ENCODE results near the gene ASTE1.

DNA sequence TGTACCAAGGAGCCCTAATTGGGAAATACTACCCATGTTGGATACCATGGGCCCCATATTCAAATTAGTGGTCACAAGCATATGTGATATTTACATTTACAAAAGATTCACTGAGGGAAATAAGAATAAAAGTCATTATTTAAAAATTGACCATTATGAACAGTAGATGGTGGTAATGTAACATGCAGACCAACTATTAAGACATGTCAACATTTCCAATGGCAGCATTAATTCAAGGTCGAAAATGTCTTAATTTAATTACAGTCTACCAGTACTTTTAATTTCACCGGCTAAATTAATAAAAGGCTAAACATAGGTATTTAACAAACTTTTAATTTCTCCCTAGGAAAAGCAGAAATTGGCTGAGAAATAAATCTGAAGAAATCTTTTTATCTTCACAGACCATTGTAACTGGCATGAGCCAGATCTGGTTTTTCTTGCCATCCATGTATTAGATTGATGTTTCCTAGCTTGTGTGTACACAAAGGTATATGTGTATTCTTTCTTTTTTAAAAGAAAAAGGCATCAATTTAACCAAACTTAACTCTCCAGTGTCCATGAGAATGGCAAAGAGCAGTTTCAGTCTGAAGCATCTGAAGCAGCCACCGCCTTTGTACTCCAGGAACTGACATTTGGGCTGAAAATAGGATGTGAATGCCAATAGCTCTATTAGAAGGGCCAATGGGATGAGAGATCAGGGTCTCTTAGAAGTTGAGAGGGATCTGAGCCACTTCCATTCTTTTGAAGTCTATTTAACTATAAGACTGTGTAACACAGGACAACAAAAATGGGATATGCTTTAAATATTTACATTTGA, 26.6 kb upstream of the ASTE1 start:
- TF ChIP-seq POLR2A (IDR thresholded peaks at IDR 0.05), result no peak
- TF ChIP-seq, protein P1, sequence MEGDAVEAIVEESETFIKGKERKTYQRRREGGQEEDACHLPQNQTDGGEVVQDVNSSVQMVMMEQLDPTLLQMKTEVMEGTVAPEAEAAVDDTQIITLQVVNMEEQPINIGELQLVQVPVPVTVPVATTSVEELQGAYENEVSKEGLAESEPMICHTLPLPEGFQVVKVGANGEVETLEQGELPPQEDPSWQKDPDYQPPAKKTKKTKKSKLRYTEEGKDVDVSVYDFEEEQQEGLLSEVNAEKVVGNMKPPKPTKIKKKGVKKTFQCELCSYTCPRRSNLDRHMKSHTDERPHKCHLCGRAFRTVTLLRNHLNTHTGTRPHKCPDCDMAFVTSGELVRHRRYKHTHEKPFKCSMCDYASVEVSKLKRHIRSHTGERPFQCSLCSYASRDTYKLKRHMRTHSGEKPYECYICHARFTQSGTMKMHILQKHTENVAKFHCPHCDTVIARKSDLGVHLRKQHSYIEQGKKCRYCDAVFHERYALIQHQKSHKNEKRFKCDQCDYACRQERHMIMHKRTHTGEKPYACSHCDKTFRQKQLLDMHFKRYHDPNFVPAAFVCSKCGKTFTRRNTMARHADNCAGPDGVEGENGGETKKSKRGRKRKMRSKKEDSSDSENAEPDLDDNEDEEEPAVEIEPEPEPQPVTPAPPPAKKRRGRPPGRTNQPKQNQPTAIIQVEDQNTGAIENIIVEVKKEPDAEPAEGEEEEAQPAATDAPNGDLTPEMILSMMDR (IDR thresholded peaks at IDR 0.05), result no peak
